GM03348 (cell line): ENCODE results near the gene MLF2.

ENCODE experiments used
- DNase-seq: peaks from one replicate; pipeline ENCODE4 v3.0.0; 2012; ENCODE audit warnings: low spot score

Gene MLF2

GRCh38 chr12:6778574-6779550, 25.9 kb upstream of the MLF2 start:
- peak; percentile 94 for DNase-seq

DNA sequence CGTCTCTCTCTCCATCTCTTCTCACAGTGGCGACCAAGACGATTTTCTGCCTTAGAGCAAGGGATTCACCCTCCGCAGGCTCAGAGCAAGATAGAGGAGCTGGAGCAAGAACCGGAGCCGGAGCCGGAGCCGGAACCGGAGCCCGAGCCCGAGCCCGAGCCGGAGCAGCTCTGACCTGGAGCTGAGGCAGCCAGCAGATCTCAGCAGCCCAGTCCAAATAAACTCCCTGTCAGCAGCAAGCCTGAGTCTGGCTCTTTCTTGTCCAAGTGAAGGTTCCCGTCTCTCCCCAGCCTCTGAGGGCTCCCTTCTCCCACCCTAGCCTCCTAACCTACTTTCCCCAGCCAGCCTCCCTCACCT, 25.3 kb upstream of the MLF2 start:
- DNase-seq = peak; percentile 41

DNA sequence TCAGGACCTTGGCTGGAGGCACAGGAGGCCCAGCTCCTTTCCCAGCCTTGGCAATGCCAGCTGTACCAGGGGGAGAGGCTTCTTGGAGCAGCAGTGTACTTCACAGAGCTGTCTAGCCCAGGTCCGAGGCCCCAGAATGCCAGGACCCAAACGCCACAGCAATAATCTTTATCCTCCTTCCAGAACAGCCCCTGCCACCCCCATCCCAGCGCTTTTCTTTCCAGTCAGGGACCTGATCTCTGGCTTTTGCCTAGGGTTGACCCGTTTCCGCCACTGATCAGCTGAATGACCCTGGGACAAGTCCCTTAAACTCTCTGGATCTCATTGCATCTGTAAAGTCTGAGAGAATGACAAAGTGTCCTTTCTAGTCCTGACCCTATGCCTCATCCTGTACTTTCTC, 24.4 kb upstream of the MLF2 start:
- DNase-seq = no peak

- DNase-seq = no peak
These were observed 22.5 kb upstream of the MLF2 start for GRCh38 chr12:6775185-6776174.

GRCh38 chr12:6774499-6775062, 21.6 kb upstream of the MLF2 start:
- DNase-seq = no peak

GRCh38 chr12:6773590-6774351, 20.8 kb upstream of the MLF2 start:
- no peak for DNase-seq

DNA sequence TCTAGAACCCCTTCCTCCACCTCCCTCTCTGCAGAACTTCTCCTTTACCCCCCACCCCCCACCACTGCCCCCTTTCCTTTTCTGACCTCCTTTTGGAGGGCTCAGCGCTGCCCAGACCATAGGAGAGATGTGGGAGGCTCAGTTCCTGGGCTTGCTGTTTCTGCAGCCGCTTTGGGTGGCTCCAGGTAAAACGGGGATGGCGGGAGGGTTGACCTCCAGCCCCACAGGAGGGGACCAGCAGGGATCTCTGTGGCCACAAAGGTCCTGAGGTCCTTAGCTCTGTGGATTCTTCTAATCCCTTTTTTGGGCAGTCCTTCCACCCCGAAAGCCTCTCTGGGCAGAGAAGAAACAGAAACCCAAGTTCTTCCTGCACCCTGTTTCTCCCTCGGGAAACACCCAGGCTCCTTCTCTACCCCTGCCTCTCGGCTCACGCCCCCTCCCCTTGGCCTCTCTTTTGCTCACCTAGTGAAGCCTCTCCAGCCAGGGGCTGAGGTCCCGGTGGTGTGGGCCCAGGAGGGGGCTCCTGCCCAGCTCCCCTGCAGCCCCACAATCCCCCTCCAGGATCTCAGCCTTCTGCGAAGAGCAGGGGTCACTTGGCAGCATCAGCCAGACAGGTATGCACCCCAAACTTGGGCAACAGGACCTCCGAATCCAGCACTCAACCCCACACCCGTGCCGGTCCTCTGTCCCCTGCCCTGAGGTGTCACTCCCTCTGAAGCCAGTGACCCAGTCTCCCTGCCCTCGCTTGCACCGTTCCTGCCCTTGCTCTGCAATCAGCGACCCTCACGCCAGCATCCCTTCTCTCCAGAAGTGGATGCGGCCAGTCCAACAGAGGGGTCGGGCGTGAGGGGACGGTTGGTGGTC, 20.0 kb upstream of the MLF2 start:
- no peak for DNase-seq

DNA sequence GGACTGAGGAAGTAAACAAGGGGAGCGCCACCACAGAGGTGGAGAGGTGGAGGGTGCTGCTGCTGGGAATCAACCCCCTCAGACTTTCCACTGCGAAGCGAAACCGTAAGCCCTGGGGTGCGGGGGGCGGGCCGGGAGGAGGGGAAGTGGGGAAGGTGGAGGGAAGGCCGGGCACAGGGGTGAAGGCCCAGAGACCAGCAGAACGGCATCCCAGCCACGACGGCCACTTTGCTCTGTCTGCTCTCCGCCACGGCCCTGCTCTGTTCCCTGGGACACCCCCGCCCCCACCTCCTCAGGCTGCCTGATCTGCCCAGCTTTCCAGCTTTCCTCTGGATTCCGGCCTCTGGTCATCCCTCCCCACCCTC, 19.4 kb upstream of the MLF2 start, which contains the start of gene LAG3:
Gene LAG3 (plus strand): TSS at position 190 of the 365 bp plus-strand sequence. CDS start 333 bp downstream, outside the sequence.
- no peak for DNase-seq

GRCh38 chr12:6771509-6772330, 18.8 kb upstream of the MLF2 start:
- DNase-seq = no peak

DNA sequence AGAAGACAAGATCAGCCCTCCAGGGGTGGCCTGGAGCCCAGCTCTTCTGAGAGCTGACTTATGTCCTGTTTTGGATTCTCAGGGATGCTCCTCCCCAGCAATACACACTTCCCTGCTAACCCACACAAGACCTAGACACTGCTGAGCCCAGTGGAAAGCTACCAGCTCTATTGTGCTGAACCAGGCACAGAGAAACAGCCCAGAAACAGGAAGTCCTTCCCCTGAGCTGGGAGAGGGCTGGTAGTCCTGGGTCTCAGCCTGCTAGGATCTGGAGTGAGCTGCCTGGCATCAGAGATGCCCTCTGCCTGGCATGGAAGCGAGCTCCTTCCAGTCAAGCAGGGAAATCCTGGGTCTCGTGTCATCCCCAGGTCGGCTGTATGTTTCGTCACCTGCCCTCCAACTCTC, 18.2 kb upstream of the MLF2 start:
- no peak for DNase-seq

- no peak for DNase-seq
These were observed 17.7 kb upstream of the MLF2 start for GRCh38 chr12:6770600-6770999.

DNA sequence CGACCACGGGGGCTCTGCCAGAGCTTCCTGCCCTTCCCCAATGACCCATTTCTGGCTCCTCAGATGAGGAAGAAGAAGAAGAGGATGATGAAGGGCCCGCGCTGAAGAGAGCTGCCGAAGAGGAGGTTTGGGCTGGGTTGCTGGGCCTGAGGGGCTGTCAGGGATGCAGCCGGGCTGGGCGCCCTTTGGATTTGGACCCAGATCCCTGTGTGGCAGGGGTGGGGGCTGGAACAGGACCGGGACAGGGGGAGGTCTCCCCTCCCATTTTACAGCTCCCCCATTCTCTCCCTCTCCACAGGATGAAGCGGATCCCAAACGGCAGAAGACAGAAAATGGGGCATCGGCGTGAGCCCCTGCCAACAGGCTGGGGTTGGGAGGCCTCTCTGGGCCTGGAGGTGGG, 17.2 kb upstream of the MLF2 start:
- no peak for DNase-seq

DNA sequence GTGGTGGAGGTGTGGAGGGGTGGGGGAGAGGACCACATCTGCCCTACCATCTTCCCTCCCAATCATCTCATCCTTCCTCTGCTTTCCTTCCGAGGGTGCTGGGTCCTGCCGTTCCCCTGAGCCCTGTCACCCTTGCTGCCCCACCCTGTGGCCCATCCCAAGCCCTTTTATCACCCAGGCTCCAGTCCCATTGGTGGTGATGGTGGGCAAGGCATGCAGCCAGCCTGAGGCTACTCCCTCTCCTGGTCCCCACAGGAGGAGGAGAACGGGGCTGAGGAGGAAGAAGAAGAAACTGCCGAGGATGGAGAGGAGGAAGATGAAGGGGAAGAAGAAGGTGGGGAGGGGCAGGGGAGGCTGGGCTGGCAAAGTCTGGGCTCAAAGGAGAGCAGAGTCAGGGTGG, 16.7 kb upstream of the MLF2 start:
- no peak for DNase-seq

DNA sequence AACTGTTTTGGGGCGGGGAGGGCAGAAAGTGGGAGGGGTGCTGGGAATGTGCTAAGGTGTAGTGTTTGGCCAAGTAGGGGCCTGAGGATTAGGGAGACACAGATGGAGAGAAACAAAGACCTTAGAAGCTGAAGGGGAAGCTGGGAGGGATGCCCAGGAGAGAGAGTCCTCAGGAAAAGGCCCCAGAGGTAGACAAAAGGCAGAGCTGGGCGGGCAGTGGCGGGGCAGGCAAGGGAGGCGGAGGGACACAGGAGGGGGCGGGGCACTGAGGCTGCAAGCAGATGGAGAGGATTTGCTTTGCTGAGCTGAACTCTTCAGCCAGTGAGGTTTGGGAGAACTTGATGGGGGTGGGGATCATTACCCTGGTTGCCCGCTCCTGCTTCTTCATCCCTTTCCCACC, 16.0 kb upstream of the MLF2 start:
- peak; percentile 53 for DNase-seq

GRCh38 chr12:6768437-6768914, 15.5 kb upstream of the MLF2 start:
- no peak for DNase-seq

- no peak for DNase-seq
These were observed 14.7 kb upstream of the MLF2 start for GRCh38 chr12:6767353-6768319.

- DNase-seq = peak; percentile 90
These were observed 13.9 kb upstream of the MLF2 start for GRCh38 chr12:6766651-6767349.
